Upper lobe of left lung (tissue), 4 donors: ENCODE measurements around the gene MYRF.

ENCODE experiments used
- POLR2A ChIP-seq, 4 donors: fragments of 450-650 bp; IDR thresholded peaks; one replicate each; pipeline ENCODE4 v1.5.1; 2016 to 2017; ENCODE audit warnings: antibody characterized with exemption in 4 of 4, mild to moderate bottlenecking in 2 of 4
- POLR2AphosphoS5 ChIP-seq, 2 donors: sonication (generic); formaldehyde crosslinking; IDR thresholded peaks; one replicate each; pipeline ENCODE4 v1.5.1; 2017; ENCODE audit warnings: antibody characterized with exemption in 2 of 2

GRCh38 chr11:61747192-61747966, 5.1 kb upstream of the MYRF start:
- TF ChIP-seq POLR2A (IDR thresholded peaks at IDR 0.05) (no peak), POLR2AphosphoS5 (IDR thresholded peaks at IDR 0.05) (no peak)
